ENCODE data around the gene ENOX1.

ENOX1 gene

DNA sequence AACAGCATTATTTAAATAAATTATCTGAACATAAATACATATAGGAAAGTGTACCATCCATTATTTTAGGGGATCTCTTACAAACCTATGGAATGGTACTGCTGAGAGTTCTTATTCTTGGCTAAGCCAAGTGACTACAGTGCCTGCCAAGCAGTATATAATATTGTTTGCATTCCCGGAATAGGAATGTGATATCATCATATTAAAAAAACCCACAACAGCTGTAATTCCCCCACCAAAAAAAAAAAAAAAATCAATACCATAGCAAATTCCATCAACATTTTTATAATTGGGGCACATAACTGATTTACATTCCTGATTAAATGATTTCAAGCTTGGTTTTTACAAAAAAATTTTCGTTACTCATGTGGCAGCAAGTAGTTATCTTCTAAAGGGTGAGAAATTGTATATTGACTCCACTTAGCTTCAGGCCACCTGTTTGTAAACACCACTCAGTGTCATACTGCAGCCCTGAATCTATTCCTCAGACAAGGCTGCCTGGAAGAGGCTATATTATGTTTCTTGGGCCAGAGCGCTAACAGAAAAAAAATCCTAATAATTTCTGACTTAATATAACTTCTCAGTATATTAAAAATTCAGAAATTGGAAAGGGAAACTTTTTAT, 485.3 kb downstream of the ENOX1 start:
- DNase-seq: peak; percentile 74

- peak; percentile 62 for DNase-seq
These were observed 485.9 kb downstream of the ENOX1 start for GRCh38 chr13:43300865-43301264.

DNA sequence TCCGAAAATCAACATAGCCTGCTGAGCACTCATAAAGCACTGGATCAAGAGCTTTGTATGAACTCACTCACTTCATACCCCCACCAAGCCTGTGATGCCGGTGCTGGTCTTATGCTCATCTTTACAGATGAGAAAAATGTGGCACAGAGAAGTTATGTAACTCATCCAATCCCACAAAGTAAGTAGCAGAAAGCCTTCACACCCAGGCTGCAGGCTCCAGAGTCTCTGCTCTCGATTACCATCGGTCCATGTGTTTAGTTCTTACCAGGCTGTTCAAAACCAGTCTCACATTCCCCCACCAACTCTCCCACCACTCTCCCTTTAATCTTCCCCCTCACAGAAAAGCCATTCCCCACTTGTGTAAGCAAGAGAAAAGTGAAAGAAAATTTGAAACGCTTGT, 487.4 kb downstream of the ENOX1 start:
- no peak for DNase-seq

DNA sequence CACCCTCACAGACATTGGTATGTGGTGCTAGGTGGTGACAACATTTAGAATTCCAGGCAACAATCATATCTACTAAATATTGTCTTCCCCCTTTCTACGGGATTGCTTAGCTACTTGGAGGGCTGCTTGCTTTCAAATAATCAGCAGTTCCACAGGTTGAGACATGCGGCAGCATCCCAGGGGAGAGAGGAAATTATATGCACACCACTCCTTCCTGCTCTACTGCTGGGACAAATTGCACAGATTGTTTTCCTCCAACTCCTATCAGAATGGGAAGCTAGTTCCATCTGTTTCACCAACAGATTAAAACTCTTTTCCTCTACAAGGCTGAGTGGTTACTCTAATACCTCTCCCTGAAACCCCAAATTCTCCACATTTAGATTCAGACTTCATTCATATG, 488.0 kb downstream of the ENOX1 start:
- DNase-seq: no peak

GRCh38 chr13:43297967-43298678, 488.6 kb downstream of the ENOX1 start:
- no peak for DNase-seq

- DNase-seq: no peak
These were observed 490.8 kb downstream of the ENOX1 start for GRCh38 chr13:43295825-43296564.

DNA sequence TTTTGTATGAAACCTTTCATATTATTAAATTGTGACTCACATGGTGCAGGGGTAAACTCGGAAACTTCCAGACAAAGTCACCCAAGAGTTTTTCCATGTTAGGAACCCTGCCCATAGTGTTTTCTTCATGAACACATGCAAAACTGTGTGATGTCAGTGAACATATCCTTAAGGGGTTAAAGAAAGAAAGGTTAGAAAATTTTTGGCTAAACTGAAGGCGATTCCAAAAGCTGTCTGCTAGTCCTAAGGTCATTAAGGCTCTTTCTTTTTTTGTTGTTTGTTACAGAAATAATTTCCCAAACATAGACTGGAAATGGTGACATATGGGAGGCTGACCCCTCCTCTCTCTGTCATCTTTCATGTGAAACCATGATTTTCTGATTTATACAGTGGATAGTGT, 491.5 kb downstream of the ENOX1 start:
- DNase-seq: no peak

DNA sequence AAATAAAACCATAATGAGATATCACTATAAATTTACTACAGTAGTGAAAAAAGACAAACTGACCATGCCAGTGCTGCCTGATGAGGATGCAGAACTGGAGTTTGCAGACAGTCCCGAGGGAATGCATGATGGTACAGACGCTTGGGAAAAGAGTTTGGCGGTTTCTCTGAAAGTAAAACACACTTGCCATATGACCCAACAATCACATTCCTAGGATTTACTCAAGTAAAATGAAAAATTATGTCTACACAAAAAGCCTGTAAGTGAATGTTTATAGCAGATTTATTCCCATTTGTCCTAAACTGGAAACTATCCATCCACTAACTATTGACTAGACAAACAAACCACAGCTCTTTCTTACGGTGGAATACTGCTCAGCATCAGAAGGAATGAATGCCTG, 492.4 kb downstream of the ENOX1 start:
- peak; percentile 45 for DNase-seq

- no peak for DNase-seq
These were observed 492.8 kb downstream of the ENOX1 start for GRCh38 chr13:43293986-43294385.

GRCh38 chr13:43293561-43293960, 493.2 kb downstream of the ENOX1 start:
- DNase-seq: no peak

DNA sequence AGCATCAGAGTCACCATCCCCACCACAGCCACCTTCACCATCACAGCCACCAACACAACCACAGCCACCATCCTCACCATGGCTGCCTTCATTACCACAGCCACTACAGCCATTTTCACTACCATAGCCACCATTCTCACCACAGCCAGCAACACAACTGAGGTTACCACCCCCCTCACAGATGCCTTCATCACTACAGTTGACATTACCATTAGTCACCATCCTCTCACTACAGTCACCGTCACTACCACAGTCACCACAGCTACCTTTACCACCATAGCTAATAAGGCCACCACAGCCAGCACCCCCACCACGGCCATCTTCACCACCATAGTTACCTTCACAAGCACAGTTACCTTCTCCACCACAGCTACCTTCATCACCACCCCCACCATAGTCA, 493.8 kb downstream of the ENOX1 start:
- no peak for DNase-seq

- DNase-seq: no peak
These were observed 495.3 kb downstream of the ENOX1 start for GRCh38 chr13:43291287-43292060.

- no peak for DNase-seq
These were observed 497.1 kb downstream of the ENOX1 start for GRCh38 chr13:43289470-43290255.

DNA sequence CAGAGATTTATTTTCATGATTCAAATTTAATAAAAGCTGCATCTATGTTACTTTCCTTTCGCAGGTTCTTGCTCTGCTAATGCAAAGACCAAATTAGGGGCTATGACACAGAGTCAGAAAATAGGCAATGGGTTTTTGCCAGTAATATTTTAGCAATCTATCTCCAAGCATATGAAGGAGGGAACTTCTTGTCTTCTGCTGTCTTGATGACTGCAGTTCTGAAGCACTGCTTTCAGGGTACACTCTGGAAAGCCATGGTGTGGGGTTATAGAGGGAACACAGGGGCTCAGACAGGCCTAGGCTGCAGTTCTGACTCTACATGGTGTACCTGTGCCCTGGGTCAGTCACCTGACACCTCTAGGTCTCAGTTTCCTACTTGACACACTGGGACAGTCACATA, 500.0 kb downstream of the ENOX1 start:
- no peak for DNase-seq

GRCh38 chr13:43285933-43286597, 500.7 kb downstream of the ENOX1 start:
- peak; percentile 86 for DNase-seq

GRCh38 chr13:43284162-43284561, 502.6 kb downstream of the ENOX1 start:
- peak; percentile 81 for DNase-seq

GRCh38 chr13:43279696-43280095, 507.1 kb downstream of the ENOX1 start:
- no peak for DNase-seq

DNA sequence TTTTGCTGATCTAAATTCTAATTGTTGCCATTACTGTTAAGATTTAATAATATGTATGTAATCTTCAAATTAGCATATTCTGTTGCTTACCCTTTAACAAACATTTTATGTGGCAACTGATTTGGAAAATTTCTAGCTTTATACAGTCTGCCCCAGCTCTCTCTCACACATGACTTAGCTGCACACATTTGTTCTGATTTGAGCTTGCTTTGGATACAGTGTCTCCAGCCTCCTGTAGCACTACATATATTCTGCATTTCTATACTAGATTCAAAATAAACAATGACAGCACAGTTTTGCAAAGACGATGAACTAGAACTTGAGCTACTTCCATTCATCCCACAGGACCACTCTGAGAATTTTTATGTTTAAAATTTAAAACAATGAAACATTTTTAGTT, 508.6 kb downstream of the ENOX1 start:
- no peak for DNase-seq

DNA sequence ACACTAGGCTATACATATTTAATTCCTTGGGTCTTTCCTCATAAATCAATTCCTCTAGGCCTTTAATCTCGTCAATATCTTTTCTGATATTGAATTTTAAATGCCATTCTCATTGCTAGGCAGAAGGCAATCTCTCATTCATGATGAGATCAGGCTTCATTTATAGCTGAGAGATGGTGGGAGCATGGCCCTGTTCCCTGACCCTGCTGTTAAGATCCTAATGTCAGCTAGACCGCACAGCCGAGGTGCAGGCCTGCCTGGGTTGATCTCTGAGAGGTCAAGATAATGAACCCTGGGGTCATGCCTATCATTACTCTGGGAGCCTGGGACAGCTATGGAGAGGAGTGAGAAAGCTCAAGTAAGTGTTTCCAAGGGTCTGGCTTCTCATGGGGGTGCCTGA, 509.6 kb downstream of the ENOX1 start:
- no peak for DNase-seq

- no peak for DNase-seq
These were observed 511.9 kb downstream of the ENOX1 start for GRCh38 chr13:43274881-43275280.

- peak; percentile 69 for DNase-seq
These were observed 513.4 kb downstream of the ENOX1 start for GRCh38 chr13:43273362-43273761.

DNA sequence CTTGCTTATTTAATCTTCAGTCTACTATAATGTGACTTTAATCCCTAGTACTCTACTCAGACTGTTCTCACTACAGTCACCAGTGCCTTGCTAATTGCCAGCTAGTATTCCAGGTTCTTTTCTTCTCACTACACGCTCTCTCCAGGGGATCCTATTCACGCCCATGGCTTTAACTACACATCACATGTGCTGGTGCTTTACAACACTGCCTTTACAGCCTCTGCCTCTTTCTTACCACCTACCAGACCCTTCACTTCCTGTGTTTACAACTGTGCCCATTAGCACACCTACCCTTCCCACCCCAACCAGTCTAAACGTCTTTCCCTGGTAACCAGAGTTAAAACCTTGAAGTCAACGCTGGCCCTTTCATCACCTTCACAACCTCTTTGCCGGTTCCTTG, 513.9 kb downstream of the ENOX1 start:
- no peak for DNase-seq

Measured in fibroblast of upper back skin (primary cell).